CD4-positive, alpha-beta T cell treated with Interleukin-4 for 4 hours (primary cell): Measurements from ENCODE around the gene HNRNPH2.

ENCODE experiments used
- DNase-seq: peaks from one replicate; pipeline ENCODE4 v3.0.0-alpha.2; 2020

The HNRNPH2 gene

GRCh38 chrX:101397779-101398178 is 10.2 kb upstream of the HNRNPH2 start:
- no peak for DNase-seq

GRCh38 chrX:101398694-101399093 is 9.3 kb upstream of the HNRNPH2 start:
- no peak for DNase-seq

- no peak for DNase-seq
Measured at GRCh38 chrX:101399825-101400224, 8.2 kb upstream of the HNRNPH2 start.

GRCh38 chrX:101407167-101407747 is 765 bp upstream of the HNRNPH2 start:
- no peak for DNase-seq

- no peak for DNase-seq
Measured at GRCh38 chrX:101408532-101408841, 465 bp downstream of the HNRNPH2 start.

GRCh38 chrX:101409043-101409442 is 1.0 kb downstream of the HNRNPH2 start:
- DNase-seq: no peak

GRCh38 chrX:101410461-101410860 is 2.4 kb downstream of the HNRNPH2 start:
- no peak for DNase-seq

GRCh38 chrX:101411984-101412383 is 4.0 kb downstream of the HNRNPH2 start:
- DNase-seq: no peak

GRCh38 chrX:101415180-101416145 is 7.4 kb downstream of the HNRNPH2 start:
- peak; percentile 72 for DNase-seq

- no peak for DNase-seq
Measured at GRCh38 chrX:101416691-101417090, 8.7 kb downstream of the HNRNPH2 start.

- DNase-seq: no peak
Measured at GRCh38 chrX:101417190-101417589, 9.2 kb downstream of the HNRNPH2 start.

- DNase-seq: peak; percentile 11
Measured at GRCh38 chrX:101417981-101418841, 10.2 kb downstream of the HNRNPH2 start.

- no peak for DNase-seq
Measured at GRCh38 chrX:101419489-101419888, 11.5 kb downstream of the HNRNPH2 start.

GRCh38 chrX:101427954-101428353 is 19.9 kb downstream of the HNRNPH2 start:
- no peak for DNase-seq

GRCh38 chrX:101429934-101430333 is 21.9 kb downstream of the HNRNPH2 start:
- DNase-seq: no peak

GRCh38 chrX:101430457-101431078 is 22.5 kb downstream of the HNRNPH2 start:
- DNase-seq: peak; percentile 11

- no peak for DNase-seq
Measured at GRCh38 chrX:101442085-101442484, 34.1 kb downstream of the HNRNPH2 start.

GRCh38 chrX:101449279-101449678 is 41.3 kb downstream of the HNRNPH2 start:
- no peak for DNase-seq

GRCh38 chrX:101450085-101450484 is 42.1 kb downstream of the HNRNPH2 start:
- DNase-seq: no peak

GRCh38 chrX:101450961-101451360 is 42.9 kb downstream of the HNRNPH2 start:
- no peak for DNase-seq

- DNase-seq: no peak
Measured at GRCh38 chrX:101452056-101452455, 44.0 kb downstream of the HNRNPH2 start.

GRCh38 chrX:101460669-101461068 is 52.6 kb downstream of the HNRNPH2 start:
- DNase-seq: no peak

- DNase-seq: no peak
Measured at GRCh38 chrX:101462892-101463291, 54.9 kb downstream of the HNRNPH2 start.
